Right lobe of liver (tissue), 6 donors: ENCODE measurements around the gene CXCL10. TPM values are rescaled to one million over a fixed set of nuclear protein-coding genes. Genes with fewer than 3 reads are reported as not detected.

Experiments
- ATAC-seq, 4 donors: fragments of 200-7000 bp; cut with Tn5 transposase; one replicate each; pipeline ENCODE4 v1.9.1; 2020; ENCODE audit warnings: mild to moderate bottlenecking in 4 of 4, moderate library complexity in 4 of 4
- DNase-seq, 3 donors: peaks; one replicate each; pipeline ENCODE4 v3.0.0-alpha.2; 2020
- H3K27ac ChIP-seq, 3 donors: fragments of 200-600 bp; one replicate each; pipeline ENCODE4 v1.8.0; 2022
- H3K27me3 ChIP-seq, 2 donors: fragments of 200-600 bp; one replicate each; pipeline ENCODE4 v1.8.0; 2022
- H3K36me3 ChIP-seq, 4 donors: fragments of 200-600 bp; sonication (generic) in 1 of 4; one replicate each; pipeline versions ENCODE4 v1.5.1 to v1.8.0; 2017 to 2022; ENCODE audit warnings: control low read depth in 1 of 4
- H3K4me1 ChIP-seq, 4 donors: fragments of 200-600 bp; sonication (generic) in 1 of 4; one replicate each; pipeline versions ENCODE4 v1.5.1 to v1.8.0; 2017 to 2022; ENCODE audit warnings: control low read depth in 1 of 4
- H3K4me3 ChIP-seq, 3 donors: fragments of 200-600 bp; one replicate each; pipeline ENCODE4 v1.8.0; 2022
- H3K9me3 ChIP-seq, 4 donors: fragments of 200-600 bp; sonication (generic) in 1 of 4; one replicate each; pipeline versions ENCODE4 v1.5.1 to v1.8.0; 2017 to 2022; ENCODE audit warnings: control low read depth in 1 of 4
- POLR2A ChIP-seq: fragments of 450-650 bp; IDR thresholded peaks from one replicate; pipeline ENCODE4 v1.6.1; 2017; ENCODE audit warnings: antibody characterized with exemption, mild to moderate bottlenecking
- WGBS: methylation state at CpG from one replicate; pipeline ENCODE4 v1.1.6; 2018; ENCODE audit warnings: low coverage, low lambda C conversion rate; ENCODE audit not compliant: insufficient coverage; ENCODE audit errors: missing lambda C conversion rate; 5-methylcytosine and 5-hydroxymethylcytosine counted together
- intact Hi-C, 2 donors: fragments of 100-400 bp; cut with DNase I; formaldehyde crosslinking; loops; one replicate each; pipeline versions ENCODE4 v1.11.2 to v1.14.1; 2022
- long read RNA-seq: library from polyadenylated mRNA; unstranded; transcript quantifications from one replicate; pipeline ENCODE4 v2.0.0, GENCODE V29; 2019
- total RNA-seq, 6 experiments: library from RNA; depleted of rRNA in 2 of 6; stranded (reverse); fragments of >200 nt in 2 of 6; fragmentation: NEBNext Ultra II Directional in 3 of 6; extraction: Animal tissue kit (Norgen Biotek cat#: 25700) in 3 of 6; gene quantifications; one replicate each; pipeline versions ENCODE4 v1.1.0 to v1.2.4, GENCODE V29; 2016 to 2023
- TF ChIP-seq, protein P1 (sequence below), 4 donors: fragments of 200-600 bp in 3 of 4; fragments of 450-650 bp in 1 of 4; IDR thresholded peaks; one replicate each; pipeline versions ENCODE4 v1.5.1 to v1.8.0; 2016 to 2022; ENCODE audit warnings: antibody characterized with exemption in 4 of 4, mild to moderate bottlenecking in 2 of 4
- donor health status: DM: no; HTN: yes; CAD: no.
- donor health status: DM: no; HTN: no; CAD: no.
- donor health status: DM: no; HTN: no; CAD: no.
- donor health status: DM: no; HTN: yes; CAD: no.
- donor health status: DM: no; HTN: yes; CAD: no.

Gene CXCL10
- 1 to 10 TPM in 4 of 6 experiments, under 1 TPM in 1, not detected in 1; 0.42 to 7.0 (median 5.4) TPM for total RNA-seq
- long read RNA-seq, partial matches to known transcripts = 0 of 1 reads
- long read RNA-seq, other reads (novel, unspliced or antisense) = 0 of 1 reads

DNA sequence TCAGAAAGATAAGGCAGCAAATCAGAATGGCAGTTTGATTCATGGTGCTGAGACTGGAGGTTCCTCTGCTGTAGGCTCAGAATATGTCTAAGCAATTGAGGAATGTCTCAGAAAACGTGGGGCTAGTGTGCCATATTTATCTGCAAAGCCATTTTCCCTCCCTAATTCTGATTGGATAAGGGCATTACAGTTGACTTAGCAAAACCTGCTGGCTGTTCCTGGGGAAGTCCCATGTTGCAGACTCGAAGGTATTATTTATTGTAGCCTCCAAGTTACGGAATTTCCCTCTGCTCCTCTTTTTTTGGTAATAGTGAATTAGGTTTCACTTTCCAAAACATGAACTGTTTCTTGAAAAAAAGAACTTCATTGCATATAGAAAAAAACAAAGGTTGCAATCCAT is at the start of gene CXCL10:
Gene CXCL10, minus strand, starts transcription at position 109 of the 400 bp plus-strand sequence. Its CDS starts 66 bp downstream, at position 43.
- DNase-seq (no peak), ATAC-seq (peak; percentile 33 to 84 (median 68))
- no peaks in the 10 kb centered on the region for H3K36me3 ChIP-seq
- TF ChIP-seq, protein P1, sequence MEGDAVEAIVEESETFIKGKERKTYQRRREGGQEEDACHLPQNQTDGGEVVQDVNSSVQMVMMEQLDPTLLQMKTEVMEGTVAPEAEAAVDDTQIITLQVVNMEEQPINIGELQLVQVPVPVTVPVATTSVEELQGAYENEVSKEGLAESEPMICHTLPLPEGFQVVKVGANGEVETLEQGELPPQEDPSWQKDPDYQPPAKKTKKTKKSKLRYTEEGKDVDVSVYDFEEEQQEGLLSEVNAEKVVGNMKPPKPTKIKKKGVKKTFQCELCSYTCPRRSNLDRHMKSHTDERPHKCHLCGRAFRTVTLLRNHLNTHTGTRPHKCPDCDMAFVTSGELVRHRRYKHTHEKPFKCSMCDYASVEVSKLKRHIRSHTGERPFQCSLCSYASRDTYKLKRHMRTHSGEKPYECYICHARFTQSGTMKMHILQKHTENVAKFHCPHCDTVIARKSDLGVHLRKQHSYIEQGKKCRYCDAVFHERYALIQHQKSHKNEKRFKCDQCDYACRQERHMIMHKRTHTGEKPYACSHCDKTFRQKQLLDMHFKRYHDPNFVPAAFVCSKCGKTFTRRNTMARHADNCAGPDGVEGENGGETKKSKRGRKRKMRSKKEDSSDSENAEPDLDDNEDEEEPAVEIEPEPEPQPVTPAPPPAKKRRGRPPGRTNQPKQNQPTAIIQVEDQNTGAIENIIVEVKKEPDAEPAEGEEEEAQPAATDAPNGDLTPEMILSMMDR (IDR thresholded peaks at IDR 0.05) = no peak
- TF ChIP-seq POLR2A = no peak
- 5% methylated on average over 3 of the region's 3 CpGs for WGBS
- H3K27ac ChIP-seq = no peak within 1 kb of the TSS
- no peaks in the 10 kb centered on the region for H3K9me3 ChIP-seq
- H3K4me3 ChIP-seq = no peak within 1 kb of the TSS
- no peaks in the 10 kb centered on the region for H3K4me1 ChIP-seq
- no peaks in the 10 kb centered on the region for H3K27me3 ChIP-seq
- intact Hi-C loops = no loop called here

DNA sequence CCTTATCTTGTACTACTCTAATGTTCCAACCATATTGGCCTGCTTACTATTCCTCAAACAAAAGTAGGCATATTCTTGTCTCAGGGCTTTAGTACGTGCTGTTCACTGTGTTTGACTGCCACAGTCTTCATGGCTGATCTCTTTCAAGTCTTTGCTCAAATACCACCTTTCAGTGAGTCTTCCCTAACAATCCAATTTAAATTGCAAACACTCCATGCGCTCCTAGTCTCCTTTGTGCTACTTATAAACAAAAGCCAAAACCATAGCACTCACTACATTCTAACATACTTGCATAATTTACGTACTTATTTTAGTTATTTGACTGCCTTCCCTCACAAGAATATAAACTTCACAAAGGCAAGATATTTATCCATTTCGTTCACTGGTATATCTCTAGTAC is 49.5 kb upstream of the CXCL10 start:
- no peak for ATAC-seq

DNA sequence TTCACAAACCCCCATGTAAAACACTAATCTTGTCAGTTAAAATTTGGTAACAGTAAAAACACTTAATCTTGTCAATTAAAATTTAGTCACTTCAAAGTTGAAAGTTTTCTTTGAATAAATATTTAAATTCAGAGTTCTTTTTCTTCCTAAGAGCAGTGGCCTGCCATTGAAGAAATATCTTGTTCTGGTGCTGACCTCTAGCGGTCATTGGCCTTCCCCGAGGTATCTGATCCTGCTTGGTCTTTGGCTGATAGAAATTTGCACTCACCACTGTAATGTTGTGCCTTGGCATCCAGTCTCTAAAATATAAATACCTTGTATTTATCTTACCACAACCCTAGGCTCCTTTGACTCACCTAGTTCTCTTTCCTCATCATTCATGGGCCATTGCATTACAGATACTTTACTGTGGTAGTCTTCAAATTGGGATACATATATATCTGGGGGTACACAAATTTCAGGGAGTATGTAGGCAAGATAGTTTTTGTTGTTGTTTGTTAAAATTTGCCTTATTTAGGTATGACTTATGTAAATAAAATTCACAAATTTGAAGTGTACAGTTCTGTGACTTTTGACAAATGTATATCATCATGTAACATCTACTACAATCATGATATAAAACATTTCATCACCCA is 44.5 kb upstream of the CXCL10 start:
- Histone ChIP-seq H3K4me3 (no peak overlapping the region), H3K36me3 (no peaks in the 10 kb centered on the region), H3K27me3 (no peaks in the 10 kb centered on the region), H3K9me3 (no peaks in the 10 kb centered on the region), H3K27ac (no peak overlapping the region), H3K4me1 (no peaks in the 10 kb centered on the region)
- peak in 2 of 3 donors; percentile 51 to 71 for DNase-seq
- peak; percentile 96 to 98 (median 97) for ATAC-seq
- WGBS = 0% methylated on average over 2 of the region's 2 CpGs
- intact Hi-C loops = loop anchor here (5.0 to 10.0 kb wide), 2 partner anchors 65 to 73 kb away; partner anchors contain the start of gene SDAD1 (in 1 of the 2)
- TF ChIP-seq, protein P1 (IDR thresholded peaks at IDR 0.05) = peak; percentile 81 to 94 (median 90)
- TF ChIP-seq POLR2A = no peak

More for the DNA sequence above, 49.5 kb upstream of the CXCL10 start:
- Histone ChIP-seq H3K4me3 (no peak overlapping the region), H3K9me3 (no peaks in the 10 kb centered on the region), H3K27me3 (no peaks in the 10 kb centered on the region), H3K27ac (no peak overlapping the region), H3K36me3 (no peaks in the 10 kb centered on the region), H3K4me1 (no peaks in the 10 kb centered on the region)
- TF ChIP-seq, protein P1 (IDR thresholded peaks at IDR 0.05) = no peak
- TF ChIP-seq POLR2A = no peak
- intact Hi-C loops = no loop called here
- 71% methylated on average over 4 of the region's 4 CpGs for WGBS
- DNase-seq = no peak

DNA sequence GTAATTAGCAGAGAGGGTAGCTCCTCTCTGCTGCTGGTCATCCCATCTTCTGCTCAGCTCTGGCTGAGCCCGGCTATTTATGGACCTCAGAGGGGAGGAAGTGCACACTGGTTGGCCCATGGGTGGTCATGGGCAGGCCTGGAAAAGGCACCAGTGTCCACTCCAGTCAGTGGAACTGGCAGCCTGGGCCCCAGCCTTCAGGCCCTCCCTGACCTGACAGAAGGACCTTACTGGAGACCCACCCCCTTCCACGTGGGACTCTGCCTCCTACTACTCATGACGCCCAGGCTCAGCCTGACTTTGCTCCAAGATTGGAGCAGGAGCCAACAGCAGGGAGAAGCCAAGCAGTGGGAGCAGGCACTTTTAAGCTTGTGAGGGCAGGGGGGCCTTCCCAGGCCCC is 43.2 kb upstream of the CXCL10 start:
- DNase-seq = no peak
- Histone ChIP-seq H3K4me1 (no peaks in the 10 kb centered on the region), H3K36me3 (no peaks in the 10 kb centered on the region), H3K27ac (no peak overlapping the region), H3K27me3 (no peaks in the 10 kb centered on the region), H3K9me3 (no peaks in the 10 kb centered on the region), H3K4me3 (no peak overlapping the region)
- TF ChIP-seq POLR2A = no peak
- TF ChIP-seq, protein P1 (IDR thresholded peaks at IDR 0.05) = no peak
- ATAC-seq = peak in 1 of 4 donors; percentile 38
- WGBS = no CpG with 5 or more reads among the region's 3 CpGs
- intact Hi-C loops = loop anchor here (5.0 to 10.0 kb wide), 2 partner anchors 64 to 72 kb away; partner anchors contain the start of gene SDAD1 (in 1 of the 2)
